Chondrocyte (in vitro differentiated cells): ENCODE measurements around the gene CASP4. TPM values are rescaled to one million over a fixed set of nuclear protein-coding genes. Genes with fewer than 3 reads are reported as not detected.

Source experiments
- DNase-seq: peaks from one replicate; pipeline ENCODE4 v3.0.0; 2021; ENCODE audit warnings: mixed read lengths, low spot score
- H3K27ac Mint-ChIP-seq: one replicate; pipeline ENCODE4 v1.8.0; 2021; ENCODE audit warnings: mild to moderate bottlenecking, moderate library complexity, mixed read lengths; ENCODE audit not compliant: unreplicated experiment
- H3K27me3 Mint-ChIP-seq: 2 replicates; pipeline ENCODE4 v1.8.0; 2021; ENCODE audit warnings: low read depth, mixed read lengths
- H3K36me3 Mint-ChIP-seq: 2 replicates; pipeline ENCODE4 v1.8.0; 2021; ENCODE audit warnings: low read depth, mixed read lengths
- H3K4me1 Mint-ChIP-seq: 2 replicates; pipeline ENCODE4 v1.8.0; 2021; ENCODE audit warnings: low read depth, mild to moderate bottlenecking, mixed read lengths
- H3K4me3 Mint-ChIP-seq: one replicate; pipeline ENCODE4 v1.8.0; 2021; ENCODE audit warnings: mild to moderate bottlenecking, moderate library complexity, mixed read lengths; ENCODE audit not compliant: unreplicated experiment
- H3K9me3 Mint-ChIP-seq: 2 replicates; pipeline ENCODE4 v1.8.0; 2021; ENCODE audit warnings: low read depth, mixed read lengths
- CTCF ChIP-seq: fragments of 200-600 bp; sonication (generic); IDR thresholded peaks from 2 replicates; pipeline ENCODE4 v1.5.0; 2021; ENCODE audit warnings: antibody characterized with exemption, mild to moderate bottlenecking, moderate library complexity
- total RNA-seq: library from RNA; stranded (reverse); gene quantifications from 3 replicates; pipeline ENCODE4 v1.2.1, GENCODE V29; 2021

CASP4 gene
- total RNA-seq, 1 donor from 2014 or later = 1.2 TPM

- Mint-ChIP-seq H3K27ac (peak overlapping the region; percentile 47), H3K4me3 (peak overlapping the region; percentile 29), H3K27me3 (peaks cover 6% of the 10 kb centered on the region), H3K4me1 (peaks cover 15% of the 10 kb centered on the region), H3K9me3 (peaks cover 4% of the 10 kb centered on the region), H3K36me3 (peaks cover 3% of the 10 kb centered on the region)
- DNase-seq = no peak
- TF ChIP-seq CTCF = no peak
Observed at GRCh38 chr11:104918113-104918824, 50.1 kb downstream of the CASP4 start.

- Mint-ChIP-seq H3K27ac (peak overlapping the region; percentile 29), H3K9me3 (no peaks in the 10 kb centered on the region), H3K36me3 (peaks cover 3% of the 10 kb centered on the region), H3K4me1 (peaks cover 15% of the 10 kb centered on the region), H3K27me3 (peaks cover 3% of the 10 kb centered on the region), H3K4me3 (peak overlapping the region; percentile 8)
- no peak for DNase-seq
- no peak for TF ChIP-seq CTCF
Observed at GRCh38 chr11:104917271-104918112, 50.9 kb downstream of the CASP4 start.

- Mint-ChIP-seq H3K4me1 (peaks cover 15% of the 10 kb centered on the region), H3K4me3 (no peak overlapping the region), H3K9me3 (no peaks in the 10 kb centered on the region), H3K27ac (no peak overlapping the region), H3K36me3 (no peaks in the 10 kb centered on the region), H3K27me3 (peaks cover 3% of the 10 kb centered on the region)
- TF ChIP-seq CTCF = no peak
- DNase-seq = no peak
Observed at GRCh38 chr11:104916442-104916841, 51.9 kb downstream of the CASP4 start.

GRCh38 chr11:104912102-104912501, 56.3 kb downstream of the CASP4 start:
- Mint-ChIP-seq H3K36me3 (no peaks in the 10 kb centered on the region), H3K27ac (no peak overlapping the region), H3K4me1 (no peaks in the 10 kb centered on the region), H3K4me3 (no peak overlapping the region), H3K9me3 (no peaks in the 10 kb centered on the region), H3K27me3 (no peaks in the 10 kb centered on the region)
- DNase-seq = no peak
- no peak for TF ChIP-seq CTCF

- H3K27ac Mint-ChIP-seq = no peak overlapping the region
- H3K36me3 Mint-ChIP-seq = no peaks in the 10 kb centered on the region
- no peak for TF ChIP-seq CTCF
- no peaks in the 10 kb centered on the region for H3K4me1 Mint-ChIP-seq
- no peaks in the 10 kb centered on the region for H3K27me3 Mint-ChIP-seq
- no peaks in the 10 kb centered on the region for H3K9me3 Mint-ChIP-seq
- H3K4me3 Mint-ChIP-seq = no peak overlapping the region
- no peak for DNase-seq
Observed at GRCh38 chr11:104908186-104908531, 60.2 kb downstream of the CASP4 start.
